Neural cell (in vitro differentiated cells): Measurements from ENCODE around the gene FAM163B. TPM values are rescaled to one million over a fixed set of nuclear protein-coding genes. Genes with fewer than 3 reads are reported as not detected.

Experiments
- H2AFZ ChIP-seq: fragments of 200-600, 300-800 bp; sonication (generic), shearing (Covaris generic); 2 replicates; pipeline ENCODE4 v1.6.0; 2014; ENCODE audit warnings: low read depth, mild to moderate bottlenecking, antibody characterized with exemption, low read length, moderate library complexity
- H3F3A ChIP-seq: fragments of 200-600 bp; shearing (Covaris generic); 2 replicates; pipeline ENCODE4 v1.6.1; 2016; ENCODE audit warnings: mild to moderate bottlenecking, moderate library complexity, mixed read lengths, antibody characterized with exemption, low read length; ENCODE audit not compliant: insufficient read depth, poor library complexity, severe bottlenecking
- H3K27ac ChIP-seq: fragments of 200-600, 300-800 bp; sonication (generic), shearing (Covaris generic); 2 replicates; pipeline ENCODE4 v1.5.1; 2014; ENCODE audit warnings: mild to moderate bottlenecking, low read length, moderate library complexity
- H3K27me3 ChIP-seq: fragments of 300-800, 200-600 bp; sonication (generic), shearing (Covaris generic); 2 replicates; pipeline ENCODE4 v1.6.0; 2014; ENCODE audit warnings: mild to moderate bottlenecking, low read depth, low read length, moderate library complexity; ENCODE audit not compliant: insufficient read depth
- H3K36me3 ChIP-seq: fragments of 300-800, 200-600 bp; sonication (generic), shearing (Covaris generic); 2 replicates; pipeline ENCODE4 v1.5.1; 2014; ENCODE audit warnings: mild to moderate bottlenecking, antibody characterized with exemption, low read length, moderate library complexity; ENCODE audit not compliant: insufficient read depth
- H3K4me2 ChIP-seq: fragments of 300-800, 200-600 bp; sonication (generic), shearing (Covaris generic); 2 replicates; pipeline ENCODE4 v1.6.0; 2014; ENCODE audit warnings: mild to moderate bottlenecking, low read length
- H3K4me3 ChIP-seq: fragments of 300-800, 200-600 bp; sonication (generic), shearing (Covaris generic); 2 replicates; pipeline ENCODE4 v1.5.1; 2014; ENCODE audit warnings: mild to moderate bottlenecking, low read length, moderate library complexity
- H3K79me2 ChIP-seq: fragments of 200-600 bp; shearing (Covaris generic); replicated peaks from 2 replicates; pipeline ENCODE4 v1.6.0; 2014; ENCODE audit warnings: mild to moderate bottlenecking, low read length, moderate library complexity; ENCODE audit not compliant: insufficient read depth
- H3K9ac ChIP-seq: fragments of 300-800, 200-600 bp; sonication (generic), shearing (Covaris generic); 2 replicates; pipeline ENCODE4 v1.6.1; 2016; ENCODE audit warnings: mild to moderate bottlenecking, low read length, mixed read lengths
- H3K9me2 ChIP-seq: fragments of 200-600 bp; shearing (Covaris generic); 2 replicates; pipeline ENCODE4 v1.6.1; 2016; ENCODE audit warnings: mild to moderate bottlenecking, low read length, mixed read lengths; ENCODE audit not compliant: insufficient read depth
- H3K9me3 ChIP-seq: fragments of 200-600, 300-800 bp; sonication (generic), shearing (Covaris generic); 2 replicates; pipeline ENCODE4 v1.6.1; 2016; ENCODE audit warnings: mild to moderate bottlenecking, mixed run types, low read length, moderate library complexity, mixed read lengths
- H4K20me1 ChIP-seq: fragments of 200-600 bp; shearing (Covaris generic); 2 replicates; pipeline ENCODE4 v1.6.1; 2016; ENCODE audit warnings: mild to moderate bottlenecking, mixed run types; ENCODE audit not compliant: insufficient read depth
- EP300 ChIP-seq: fragments of 450-650 bp; conservative IDR thresholded peaks from 2 replicates; pipeline ENCODE4 v1.6.1; 2014; ENCODE audit warnings: antibody characterized with exemption, mild to moderate bottlenecking, moderate library complexity; ENCODE audit not compliant: poor library complexity, severe bottlenecking
- EZH2 ChIP-seq: fragments of 200-600, 300-800 bp; shearing (Covaris generic), sonication (generic); IDR thresholded peaks from 2 replicates; pipeline ENCODE4 v1.6.1; 2014; ENCODE audit warnings: antibody characterized with exemption, low read length, borderline replicate concordance, mild to moderate bottlenecking; ENCODE audit not compliant: insufficient read depth, poor library complexity, severe bottlenecking
- MXI1 ChIP-seq: fragments of 450-650 bp; conservative IDR thresholded peaks from 2 replicates; pipeline ENCODE4 v1.6.1; 2014; ENCODE audit warnings: antibody characterized with exemption, mild to moderate bottlenecking; ENCODE audit not compliant: poor library complexity, severe bottlenecking
- POLR2AphosphoS5 ChIP-seq: IDR thresholded peaks from 2 replicates; pipeline ENCODE4 v1.6.1; 2012
- RAD21 ChIP-seq: fragments of 450-650 bp; conservative IDR thresholded peaks from 2 replicates; pipeline ENCODE4 v1.6.1; 2014; ENCODE audit warnings: antibody characterized with exemption, mild to moderate bottlenecking, moderate library complexity
- SMC3 ChIP-seq: fragments of 450-650 bp; conservative IDR thresholded peaks from 2 replicates; pipeline ENCODE4 v1.6.1; 2014; ENCODE audit warnings: antibody characterized with exemption, mild to moderate bottlenecking, moderate library complexity; ENCODE audit not compliant: poor library complexity
- TAF1 ChIP-seq: IDR thresholded peaks from 2 replicates; pipeline ENCODE4 v1.6.1; 2012; ENCODE audit warnings: low read depth
- polyA plus RNA-seq: library from polyadenylated mRNA; depleted of rRNA; stranded (reverse); fragments of >200 nt; gene quantifications from 2 replicates; pipeline ENCODE4 v1.2.3, GENCODE V29; 2014
- TF ChIP-seq, protein P1 (sequence below): IDR thresholded peaks from 2 replicates; pipeline ENCODE4 v1.6.1; 2012; ENCODE audit warnings: borderline replicate concordance
- TF ChIP-seq, protein P2 (sequence below): fragments of 450-650 bp; IDR thresholded peaks from 2 replicates; pipeline ENCODE4 v1.5.1; 2014; ENCODE audit warnings: antibody characterized with exemption, mild to moderate bottlenecking, moderate library complexity; ENCODE audit not compliant: poor library complexity, severe bottlenecking

The FAM163B gene
- polyA plus RNA-seq, 1 donor from 2014 or later, result 1.5 TPM

DNA sequence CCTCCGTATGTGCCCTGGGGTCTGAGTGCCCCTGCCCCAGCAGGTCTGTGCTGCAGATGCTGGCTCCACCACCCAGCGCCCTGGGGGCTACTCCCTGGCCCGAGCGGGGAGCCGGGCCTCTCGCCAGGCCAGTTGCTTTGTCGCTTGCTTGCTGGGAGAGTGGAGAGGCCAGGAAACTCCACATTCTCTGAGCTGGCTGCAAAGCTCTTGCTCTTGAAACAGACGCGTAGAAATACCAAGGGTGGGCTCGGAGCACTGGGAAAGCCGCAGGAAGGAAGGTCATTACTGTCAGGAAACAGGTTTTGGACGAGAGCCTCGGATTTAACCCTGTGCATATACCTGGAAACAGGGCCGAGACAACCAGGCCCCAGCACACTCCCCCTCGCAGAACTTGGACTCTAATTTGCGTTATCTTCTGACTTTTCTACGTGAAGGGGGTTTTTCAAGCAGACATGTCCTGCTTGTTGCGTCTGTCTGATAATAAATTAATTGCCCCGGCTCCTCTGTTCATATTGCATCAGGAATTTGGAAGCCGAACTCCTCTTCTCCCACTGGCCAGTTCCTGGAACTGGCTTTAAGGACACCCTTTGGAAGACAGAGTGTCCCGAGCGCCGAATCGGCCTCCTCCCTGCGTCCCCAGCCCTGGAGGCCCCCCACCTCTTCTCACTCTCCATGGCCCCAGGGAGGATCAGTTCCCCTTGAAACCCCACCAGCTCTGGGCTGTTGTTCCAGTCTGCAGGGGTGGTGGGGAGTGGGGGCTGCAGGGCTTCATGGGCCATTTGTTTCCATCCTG lies 63.5 kb downstream of the FAM163B start:
- no peaks in the 10 kb centered on the region for H3K79me2 ChIP-seq
- no peaks in the 10 kb centered on the region for H3K9me3 ChIP-seq
- no peaks in the 10 kb centered on the region for H3K9me2 ChIP-seq
- H3K27ac ChIP-seq, result no peak overlapping the region
- TF ChIP-seq EZH2, result no peak
- no peak for TF ChIP-seq MXI1
- TF ChIP-seq, protein P1, sequence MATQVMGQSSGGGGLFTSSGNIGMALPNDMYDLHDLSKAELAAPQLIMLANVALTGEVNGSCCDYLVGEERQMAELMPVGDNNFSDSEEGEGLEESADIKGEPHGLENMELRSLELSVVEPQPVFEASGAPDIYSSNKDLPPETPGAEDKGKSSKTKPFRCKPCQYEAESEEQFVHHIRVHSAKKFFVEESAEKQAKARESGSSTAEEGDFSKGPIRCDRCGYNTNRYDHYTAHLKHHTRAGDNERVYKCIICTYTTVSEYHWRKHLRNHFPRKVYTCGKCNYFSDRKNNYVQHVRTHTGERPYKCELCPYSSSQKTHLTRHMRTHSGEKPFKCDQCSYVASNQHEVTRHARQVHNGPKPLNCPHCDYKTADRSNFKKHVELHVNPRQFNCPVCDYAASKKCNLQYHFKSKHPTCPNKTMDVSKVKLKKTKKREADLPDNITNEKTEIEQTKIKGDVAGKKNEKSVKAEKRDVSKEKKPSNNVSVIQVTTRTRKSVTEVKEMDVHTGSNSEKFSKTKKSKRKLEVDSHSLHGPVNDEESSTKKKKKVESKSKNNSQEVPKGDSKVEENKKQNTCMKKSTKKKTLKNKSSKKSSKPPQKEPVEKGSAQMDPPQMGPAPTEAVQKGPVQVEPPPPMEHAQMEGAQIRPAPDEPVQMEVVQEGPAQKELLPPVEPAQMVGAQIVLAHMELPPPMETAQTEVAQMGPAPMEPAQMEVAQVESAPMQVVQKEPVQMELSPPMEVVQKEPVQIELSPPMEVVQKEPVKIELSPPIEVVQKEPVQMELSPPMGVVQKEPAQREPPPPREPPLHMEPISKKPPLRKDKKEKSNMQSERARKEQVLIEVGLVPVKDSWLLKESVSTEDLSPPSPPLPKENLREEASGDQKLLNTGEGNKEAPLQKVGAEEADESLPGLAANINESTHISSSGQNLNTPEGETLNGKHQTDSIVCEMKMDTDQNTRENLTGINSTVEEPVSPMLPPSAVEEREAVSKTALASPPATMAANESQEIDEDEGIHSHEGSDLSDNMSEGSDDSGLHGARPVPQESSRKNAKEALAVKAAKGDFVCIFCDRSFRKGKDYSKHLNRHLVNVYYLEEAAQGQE, result no peak
- no peak for TF ChIP-seq TAF1
- TF ChIP-seq SMC3, result no peak
- TF ChIP-seq POLR2AphosphoS5, result no peak
- TF ChIP-seq RAD21, result no peak
- TF ChIP-seq, protein P2, sequence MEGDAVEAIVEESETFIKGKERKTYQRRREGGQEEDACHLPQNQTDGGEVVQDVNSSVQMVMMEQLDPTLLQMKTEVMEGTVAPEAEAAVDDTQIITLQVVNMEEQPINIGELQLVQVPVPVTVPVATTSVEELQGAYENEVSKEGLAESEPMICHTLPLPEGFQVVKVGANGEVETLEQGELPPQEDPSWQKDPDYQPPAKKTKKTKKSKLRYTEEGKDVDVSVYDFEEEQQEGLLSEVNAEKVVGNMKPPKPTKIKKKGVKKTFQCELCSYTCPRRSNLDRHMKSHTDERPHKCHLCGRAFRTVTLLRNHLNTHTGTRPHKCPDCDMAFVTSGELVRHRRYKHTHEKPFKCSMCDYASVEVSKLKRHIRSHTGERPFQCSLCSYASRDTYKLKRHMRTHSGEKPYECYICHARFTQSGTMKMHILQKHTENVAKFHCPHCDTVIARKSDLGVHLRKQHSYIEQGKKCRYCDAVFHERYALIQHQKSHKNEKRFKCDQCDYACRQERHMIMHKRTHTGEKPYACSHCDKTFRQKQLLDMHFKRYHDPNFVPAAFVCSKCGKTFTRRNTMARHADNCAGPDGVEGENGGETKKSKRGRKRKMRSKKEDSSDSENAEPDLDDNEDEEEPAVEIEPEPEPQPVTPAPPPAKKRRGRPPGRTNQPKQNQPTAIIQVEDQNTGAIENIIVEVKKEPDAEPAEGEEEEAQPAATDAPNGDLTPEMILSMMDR, result no peak
- no peak for TF ChIP-seq EP300
- H3K36me3 ChIP-seq, result no peaks in the 10 kb centered on the region
- no peak overlapping the region for H3K4me2 ChIP-seq
- no peak overlapping the region for H2AFZ ChIP-seq
- H3K4me3 ChIP-seq, result no peak overlapping the region
- H3F3A ChIP-seq, result no peaks in the 10 kb centered on the region
- H3K9ac ChIP-seq, result no peak overlapping the region
- no peaks in the 10 kb centered on the region for H3K27me3 ChIP-seq
- H4K20me1 ChIP-seq, result no peaks in the 10 kb centered on the region

DNA sequence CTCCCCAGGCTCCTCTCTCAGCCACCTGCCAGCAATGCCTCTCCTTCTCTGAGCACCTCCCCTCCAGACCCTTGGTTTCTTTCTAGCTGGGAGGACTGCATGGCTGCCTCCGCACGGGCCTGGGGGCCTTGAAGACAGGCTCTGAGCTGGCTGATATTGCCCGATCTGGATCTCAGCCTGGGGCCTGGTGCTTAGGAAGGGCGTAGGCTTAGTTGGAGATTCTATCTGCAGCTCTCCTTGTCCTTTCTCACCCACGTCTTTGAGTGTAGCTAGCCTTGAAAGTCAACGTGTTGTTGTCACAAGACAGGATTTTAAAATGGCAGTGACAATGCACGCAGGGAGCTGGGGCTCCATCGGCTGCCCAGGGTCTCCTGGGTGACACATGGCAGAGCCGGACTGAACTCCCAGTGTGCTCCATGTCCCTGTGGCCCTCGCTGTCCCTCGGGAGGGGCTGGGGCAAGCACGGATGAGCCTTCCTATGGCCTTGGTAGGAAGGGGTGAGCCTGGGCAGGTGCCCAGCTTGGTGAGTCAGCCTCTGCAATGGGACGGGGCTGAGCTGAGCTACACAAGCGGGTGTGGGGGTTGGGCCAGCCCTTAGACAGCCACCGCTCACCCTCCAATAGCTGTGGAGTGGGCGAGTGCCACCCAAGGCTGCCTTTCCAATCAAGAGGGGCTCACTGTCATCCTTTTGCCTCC lies 65.3 kb downstream of the FAM163B start:
- no peaks in the 10 kb centered on the region for H3F3A ChIP-seq
- no peaks in the 10 kb centered on the region for H3K9me3 ChIP-seq
- H3K79me2 ChIP-seq, result no peaks in the 10 kb centered on the region
- no peaks in the 10 kb centered on the region for H4K20me1 ChIP-seq
- H3K9ac ChIP-seq, result no peak overlapping the region
- H3K9me2 ChIP-seq, result no peaks in the 10 kb centered on the region
- H3K36me3 ChIP-seq, result no peaks in the 10 kb centered on the region
- H3K4me2 ChIP-seq, result no peak overlapping the region
- no peak overlapping the region for H2AFZ ChIP-seq
- no peak overlapping the region for H3K4me3 ChIP-seq
- no peaks in the 10 kb centered on the region for H3K27me3 ChIP-seq
- TF ChIP-seq RAD21, result no peak
- no peak overlapping the region for H3K27ac ChIP-seq
